ENCODE measurements around the gene PWWP2B.

- no peak for TF ChIP-seq EZH2 (IDR thresholded peaks at IDR 0.05; ENCODE audit: insufficient read depth, poor library complexity, severe bottlenecking)
- no peak for TF ChIP-seq EZH2phosphoT487 (IDR thresholded peaks at IDR 0.05; ENCODE audit: insufficient read depth, low read depth)
These were observed 28.6 kb upstream of the PWWP2B start for GRCh38 chr10:132368391-132368790.
